Measurements from ENCODE around the gene PHF23. TPM values are rescaled to one million over a fixed set of nuclear protein-coding genes. Genes with fewer than 3 reads are reported as not detected.

PHF23 gene
- total and polyA plus RNA-seq, 9 of the 15 experiments (the other 6 are each of a cell fraction or from before 2014, with no cell fraction given): 7.4 to 87.5 (median 33.7) TPM

DNA sequence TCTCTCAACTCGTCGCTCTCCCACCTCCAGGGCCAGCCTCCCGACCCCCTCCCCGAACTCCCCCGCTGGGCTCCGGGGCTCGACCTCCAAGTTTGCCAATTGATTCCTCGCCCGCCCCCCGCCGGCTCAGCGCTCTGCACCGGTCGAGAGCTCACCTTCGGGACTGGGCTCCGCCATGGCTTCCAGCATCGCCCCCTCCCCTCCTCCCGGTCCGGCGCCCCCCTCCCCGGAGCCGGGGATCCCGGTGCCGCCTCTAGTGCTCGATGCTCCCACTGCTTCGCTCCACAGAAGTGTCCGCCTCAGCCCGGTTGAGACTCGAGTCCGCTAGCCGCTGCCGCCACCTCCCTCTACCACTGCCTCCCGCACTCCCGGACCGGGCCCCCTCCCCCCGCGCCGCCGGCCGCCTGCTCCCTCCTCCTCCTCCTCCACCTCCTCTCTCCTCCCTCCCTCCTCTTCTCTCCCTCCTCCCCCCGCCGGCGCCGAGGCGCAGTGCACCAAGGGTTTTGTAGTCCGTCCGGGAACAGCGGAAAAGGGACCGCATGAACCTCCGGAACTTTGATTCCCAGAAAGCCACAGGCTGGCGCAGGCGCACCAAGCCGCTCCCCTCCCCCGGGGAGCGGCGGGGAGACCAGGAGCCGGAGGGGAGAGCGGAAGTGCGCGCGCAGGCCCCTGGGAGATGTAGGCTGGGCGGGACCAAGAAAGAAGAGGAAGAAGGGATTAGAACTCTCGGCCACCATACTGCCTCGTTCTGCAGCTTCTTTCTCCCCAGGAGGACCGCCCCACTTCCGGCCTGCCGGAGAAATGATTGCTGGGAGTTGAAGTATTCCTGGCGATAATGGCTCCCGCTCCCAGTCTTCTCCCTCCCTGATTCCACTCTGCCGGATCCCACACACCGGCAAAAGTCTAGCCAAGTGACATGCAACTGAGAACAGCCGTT is at the start of gene PHF23 (continued):
- TF ChIP-seq ZBTB40 (IDR thresholded peaks at IDR 0.05): peak; percentile 96
- no peak for TF ChIP-seq ZBTB40 (CRISPR knock-in tag; IDR thresholded peaks at IDR 0.05)
- TF ChIP-seq SRSF3 (IDR thresholded peaks at IDR 0.05; ENCODE audit: insufficient read depth, low read length): no peak
- TF ChIP-seq ZNF174 (CRISPR knock-in tag; IDR thresholded peaks at IDR 0.05): no peak
- TF ChIP-seq, protein P1, sequence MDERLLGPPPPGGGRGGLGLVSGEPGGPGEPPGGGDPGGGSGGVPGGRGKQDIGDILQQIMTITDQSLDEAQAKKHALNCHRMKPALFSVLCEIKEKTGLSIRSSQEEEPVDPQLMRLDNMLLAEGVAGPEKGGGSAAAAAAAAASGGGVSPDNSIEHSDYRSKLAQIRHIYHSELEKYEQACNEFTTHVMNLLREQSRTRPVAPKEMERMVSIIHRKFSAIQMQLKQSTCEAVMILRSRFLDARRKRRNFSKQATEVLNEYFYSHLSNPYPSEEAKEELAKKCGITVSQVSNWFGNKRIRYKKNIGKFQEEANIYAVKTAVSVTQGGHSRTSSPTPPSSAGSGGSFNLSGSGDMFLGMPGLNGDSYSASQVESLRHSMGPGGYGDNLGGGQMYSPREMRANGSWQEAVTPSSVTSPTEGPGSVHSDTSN (CRISPR knock-in tag; IDR thresholded peaks at IDR 0.05; ENCODE audit: low read depth): no peak
- TF ChIP-seq, protein P1 (tag; conservative IDR thresholded peaks at IDR 0.05; ENCODE audit: low read depth): no peak
- TF ChIP-seq ZNF143 (CRISPR knock-in tag; IDR thresholded peaks at IDR 0.05): peak; percentile 89
- no peak for TF ChIP-seq RCOR1 (IDR thresholded peaks at IDR 0.05; ENCODE audit: borderline replicate concordance in 1 of 2, low read depth in 2 of 2, low read length in 2 of 2)
- TF ChIP-seq CEBPG (CRISPR knock-in tag; IDR thresholded peaks at IDR 0.05): no peak
- no peak for TF ChIP-seq CEBPG (tag; conservative IDR thresholded peaks at IDR 0.05 in 1 of 2, IDR thresholded peaks at IDR 0.05 in 1 of 2)
- no peak for TF ChIP-seq CC2D1A (IDR thresholded peaks at IDR 0.05)
- TF ChIP-seq YBX1 (IDR thresholded peaks at IDR 0.05): no peak

Data from K562 (cell line).